DMS153 treated with DMSO at 0.1 percent for 48 hours (cell line): ENCODE measurements around the gene PRRG3.

Source experiments
- DNase-seq: peaks from one replicate; lab custom pipeline; 2025; ENCODE audit not compliant: unreplicated experiment; lab: John Stamatoyannopoulos, UW

PRRG3 gene

DNA sequence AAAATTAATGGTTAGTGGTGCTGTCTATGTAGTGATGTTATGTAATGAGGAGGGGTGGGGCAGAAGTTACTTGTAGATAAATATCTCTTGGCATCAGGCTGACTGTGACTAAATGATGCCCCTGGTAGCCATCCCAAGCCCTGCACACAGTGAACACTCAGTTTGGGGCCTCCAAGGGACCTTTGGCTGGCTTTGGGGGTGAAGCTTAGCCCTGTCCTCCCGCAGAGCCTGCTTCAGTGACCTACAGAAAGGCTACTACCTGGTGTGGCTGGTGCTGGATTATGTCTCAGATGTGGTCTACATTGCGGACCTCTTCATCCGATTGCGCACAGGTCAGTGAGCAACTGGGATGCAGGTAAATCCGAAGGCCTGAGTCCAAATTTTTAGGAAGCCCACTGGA is 47.1 kb downstream of the PRRG3 start:
- DNase-seq = no peak

DNA sequence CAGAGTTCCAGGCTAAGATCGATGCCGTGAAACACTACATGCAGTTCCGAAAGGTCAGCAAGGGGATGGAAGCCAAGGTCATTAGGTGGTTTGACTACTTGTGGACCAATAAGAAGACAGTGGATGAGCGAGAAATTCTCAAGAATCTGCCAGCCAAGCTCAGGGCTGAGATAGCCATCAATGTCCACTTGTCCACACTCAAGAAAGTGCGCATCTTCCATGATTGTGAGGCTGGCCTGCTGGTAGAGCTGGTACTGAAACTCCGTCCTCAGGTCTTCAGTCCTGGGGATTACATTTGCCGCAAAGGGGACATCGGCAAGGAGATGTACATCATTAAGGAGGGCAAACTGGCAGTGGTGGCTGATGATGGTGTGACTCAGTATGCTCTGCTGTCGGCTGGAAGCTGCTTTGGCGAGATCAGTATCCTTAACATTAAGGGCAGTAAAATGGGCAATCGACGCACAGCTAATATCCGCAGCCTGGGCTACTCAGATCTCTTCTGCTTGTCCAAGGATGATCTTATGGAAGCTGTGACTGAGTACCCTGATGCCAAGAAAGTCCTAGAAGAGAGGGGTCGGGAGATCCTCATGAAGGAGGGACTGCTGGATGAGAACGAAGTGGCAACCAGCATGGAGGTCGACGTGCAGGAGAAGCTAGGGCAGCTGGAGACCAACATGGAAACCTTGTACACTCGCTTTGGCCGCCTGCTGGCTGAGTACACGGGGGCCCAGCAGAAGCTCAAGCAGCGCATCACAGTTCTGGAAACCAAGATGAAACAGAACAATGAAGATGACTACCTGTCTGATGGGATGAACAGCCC is 48.6 kb downstream of the PRRG3 start:
- DNase-seq = no peak

DNA sequence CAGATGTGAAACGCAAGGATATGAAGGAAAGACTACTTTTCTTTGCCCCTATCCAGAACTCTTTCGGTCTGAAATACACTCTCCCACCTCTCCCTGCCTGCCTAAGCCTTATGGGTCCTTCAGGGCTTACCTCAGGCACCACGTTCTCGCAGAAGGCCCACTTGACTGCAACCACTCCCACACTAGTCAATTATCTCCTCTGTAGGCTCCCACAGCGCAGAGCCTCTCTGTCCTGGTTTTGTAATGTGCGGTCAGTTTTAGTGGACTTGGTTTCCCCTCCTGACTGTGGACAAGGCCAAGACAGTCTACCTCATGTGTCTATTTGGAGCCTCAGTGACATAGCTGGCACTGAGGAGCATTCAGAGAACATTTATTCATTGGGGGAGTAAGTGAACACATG is 50.4 kb downstream of the PRRG3 start:
- no peak for DNase-seq

DNA sequence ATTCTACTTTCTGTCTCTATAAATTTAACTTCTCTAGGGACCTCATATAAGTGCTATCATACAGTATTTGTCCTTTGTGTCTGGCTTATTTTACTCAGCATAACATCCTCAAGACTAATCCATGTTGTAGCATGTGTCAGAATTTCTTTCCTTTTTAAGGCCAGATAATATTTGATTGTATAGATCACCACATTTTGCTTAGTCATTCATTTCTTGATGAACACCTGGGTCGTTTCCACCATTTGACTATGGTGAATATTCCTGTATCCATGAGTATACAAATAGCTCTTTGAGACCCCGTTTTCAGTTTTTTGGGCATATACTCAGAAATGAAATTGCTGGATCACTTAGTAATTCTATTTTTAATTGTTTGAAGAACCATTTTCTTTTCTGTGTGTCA is 51.2 kb downstream of the PRRG3 start:
- no peak for DNase-seq

DNA sequence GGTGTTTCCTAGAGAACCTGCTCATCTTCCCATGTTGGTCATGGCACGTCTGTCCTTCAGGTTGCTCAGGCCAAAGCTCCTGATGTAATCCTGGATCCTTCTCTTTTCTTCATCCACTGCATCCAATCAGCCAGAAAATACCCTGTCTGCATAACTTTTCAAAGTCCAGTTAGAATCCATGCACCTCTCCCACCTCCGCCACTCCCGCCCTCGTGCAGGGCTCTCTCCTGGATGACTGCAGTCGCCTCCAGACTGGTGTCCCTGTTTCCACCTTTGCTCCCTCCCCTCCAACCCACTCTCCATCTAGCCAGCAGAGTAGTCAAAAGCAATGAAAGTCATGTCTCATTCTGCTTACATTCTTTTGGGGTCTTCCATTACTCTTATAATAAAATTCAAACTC is 55.3 kb downstream of the PRRG3 start:
- no peak for DNase-seq

DNA sequence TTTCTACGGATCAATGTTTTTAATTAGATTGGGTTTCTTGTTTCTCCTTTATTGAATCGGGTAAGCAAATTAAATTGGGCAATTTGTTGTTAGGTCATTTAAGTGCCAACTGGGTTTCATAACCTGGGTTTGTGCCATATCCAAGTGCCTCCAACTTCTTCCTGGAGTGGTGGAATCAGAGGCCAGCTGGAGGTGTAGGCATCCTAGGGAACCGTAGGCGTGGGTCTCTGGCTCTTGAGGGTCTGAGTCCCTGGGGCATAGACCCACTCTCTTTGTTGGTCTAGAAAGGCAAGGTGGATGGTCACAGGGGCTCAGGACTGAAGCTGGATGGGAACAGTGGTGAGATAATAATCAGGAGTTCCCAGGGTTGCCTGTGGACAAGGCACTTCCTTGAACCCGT is 57.6 kb downstream of the PRRG3 start:
- DNase-seq = no peak

DNA sequence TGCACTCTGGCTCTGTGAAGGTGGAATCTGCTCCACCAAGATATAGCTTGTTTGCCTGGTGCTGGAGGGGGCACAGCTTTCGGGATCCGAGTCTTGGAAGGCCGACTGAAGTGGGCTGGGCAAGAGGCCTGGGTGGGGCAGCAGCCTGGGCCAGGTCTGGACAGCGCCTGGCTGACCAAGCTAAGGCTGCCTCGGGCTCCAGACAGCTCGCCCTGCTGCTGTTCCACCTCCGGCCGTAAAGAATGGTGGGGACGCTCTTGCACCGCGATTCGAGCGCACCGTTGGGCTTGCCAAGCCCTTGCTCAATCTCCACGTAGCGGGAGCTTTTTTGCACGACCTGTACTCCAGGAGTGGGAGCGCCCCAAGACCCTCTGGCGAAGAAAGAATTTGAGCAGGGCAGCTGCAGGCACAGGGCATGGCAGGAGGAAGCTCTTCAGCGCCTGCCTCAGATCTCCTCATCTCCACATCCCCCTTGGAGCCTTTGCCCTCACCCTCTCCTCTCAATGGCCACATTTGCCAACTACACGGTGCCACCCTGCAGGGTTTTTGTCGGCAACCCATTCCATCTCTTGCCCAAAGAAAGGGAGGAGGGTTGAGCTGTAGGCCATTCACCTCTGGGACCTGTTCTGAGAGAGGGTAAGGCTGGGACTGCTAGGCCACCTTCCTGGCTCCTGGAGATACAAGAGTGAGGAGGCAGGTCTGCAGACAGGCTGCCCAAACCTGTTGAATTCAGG is 58.2 kb downstream of the PRRG3 start:
- DNase-seq = peak; percentile 66

DNA sequence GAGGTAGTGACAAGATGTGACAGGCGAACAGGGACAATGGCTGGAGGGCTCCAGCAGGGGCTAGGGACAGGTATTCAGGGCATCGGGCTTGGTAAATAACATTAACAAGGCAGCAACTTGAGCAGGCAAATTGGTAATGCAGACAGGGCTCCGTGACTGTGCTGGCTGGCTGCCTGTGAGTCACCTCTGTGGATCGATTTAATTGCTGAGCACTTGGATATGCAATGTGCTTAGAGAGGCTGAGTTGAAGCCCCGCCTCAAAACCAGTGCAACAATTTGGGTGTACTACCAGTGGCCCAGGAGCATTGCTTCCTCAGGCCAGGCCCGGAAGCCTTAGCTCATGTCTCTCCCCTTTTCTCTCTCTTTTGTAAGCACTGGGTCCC is 58.8 kb downstream of the PRRG3 start:
- DNase-seq = peak; percentile 83

DNA sequence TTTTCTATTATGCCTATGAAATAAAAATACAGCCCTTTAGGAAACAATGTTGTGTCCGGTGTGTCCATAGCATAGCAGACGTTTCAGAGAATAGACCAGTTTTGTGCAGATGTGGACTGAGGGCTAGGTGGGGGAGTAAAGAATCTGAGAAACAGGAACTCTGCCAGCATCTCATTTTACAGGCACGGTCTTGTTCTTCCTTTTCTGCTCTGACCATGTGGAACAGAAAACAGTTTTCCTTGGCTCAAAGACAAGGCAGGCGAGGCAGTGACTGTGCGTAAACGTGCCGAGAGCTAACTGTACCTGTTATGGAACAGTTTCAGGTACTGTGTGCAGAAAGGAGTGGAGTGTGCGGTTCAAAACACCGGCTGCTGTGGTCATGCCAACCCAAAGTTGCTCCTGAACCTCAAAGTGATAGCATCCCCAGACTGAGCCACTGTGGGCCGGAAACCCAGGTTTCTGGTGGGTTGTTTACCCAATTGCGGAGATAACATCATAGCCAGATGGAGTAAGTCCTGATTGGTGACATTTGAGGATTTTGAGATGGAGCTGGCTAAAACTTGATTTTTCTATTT is 59.5 kb downstream of the PRRG3 start:
- no peak for DNase-seq
